GM11168 (cell line): ENCODE data around the gene DHCR7.

Experiments
- in situ Hi-C: fragments of 300-500 bp; cut with MboI; formaldehyde crosslinking; loops from one replicate; pipeline ENCODE4 v1.12.0; 2022; ENCODE audit warnings: low sequenced_read_pairs; ENCODE audit not compliant: unreplicated experiment

DHCR7 gene

GRCh38 chr11:71391352-71391751, 56.8 kb downstream of the DHCR7 start:
- in situ Hi-C loops = no loop called here

GRCh38 chr11:71388637-71389235, 59.5 kb downstream of the DHCR7 start:
- in situ Hi-C loops = no loop called here

- in situ Hi-C loops = no loop called here
Measured at GRCh38 chr11:71387784-71388636, 60.2 kb downstream of the DHCR7 start.

GRCh38 chr11:71387200-71387599, 61.0 kb downstream of the DHCR7 start:
- in situ Hi-C loops = no loop called here

GRCh38 chr11:71386202-71386601, 62.0 kb downstream of the DHCR7 start:
- in situ Hi-C loops = no loop called here

- in situ Hi-C loops = no loop called here
Measured at GRCh38 chr11:71385091-71385490, 63.1 kb downstream of the DHCR7 start.

GRCh38 chr11:71384561-71384960, 63.6 kb downstream of the DHCR7 start:
- in situ Hi-C loops = no loop called here
